GM12878 (cell line): ENCODE data around the gene ING4.

Source experiments
- BCL11A ChIP-seq: IDR thresholded peaks from 2 replicates; pipeline ENCODE4 v1.6.1; 2011; ENCODE audit warnings: low read depth, low read length
- CBX5 ChIP-seq: sonication (generic); IDR thresholded peaks from 2 replicates; pipeline ENCODE4 v1.6.1; 2016; ENCODE audit warnings: low read depth, moderate library complexity, mild to moderate bottlenecking, inconsistent platforms
- CEBPB ChIP-seq, 2 experiments: fragments of 150-350 bp in 1 of 2; IDR thresholded peaks; 2 replicates each; pipeline ENCODE4 v1.6.1; 2012 to 2014; ENCODE audit warnings: low read depth in 2 of 2, low read length in 2 of 2, borderline replicate concordance in 1 of 2, inconsistent platforms in 1 of 2
- JUNB ChIP-seq: IDR thresholded peaks from 2 replicates; pipeline ENCODE4 v1.6.1; 2016; ENCODE audit warnings: antibody characterized with exemption, mild to moderate bottlenecking
- MYC ChIP-seq: IDR thresholded peaks from 2 replicates; pipeline ENCODE4 v1.6.1; 2011; ENCODE audit warnings: mild to moderate bottlenecking, low read length, moderate library complexity, inconsistent platforms; ENCODE audit not compliant: insufficient read depth, insufficient replicate concordance, insufficient read length, severe bottlenecking
- NFYA ChIP-seq: IDR thresholded peaks from 2 replicates; pipeline ENCODE4 v1.6.1; 2011; ENCODE audit warnings: low read depth, mild to moderate bottlenecking, low read length, improper control_type of control experiment, borderline replicate concordance
- POLR2AphosphoS2 ChIP-seq: IDR thresholded peaks from 2 replicates; pipeline ENCODE4 v1.6.1; 2011; ENCODE audit warnings: low read depth, mild to moderate bottlenecking, low read length, improper control_type of control experiment, moderate library complexity
- SMC3 ChIP-seq: IDR thresholded peaks from 2 replicates; pipeline ENCODE4 v1.6.1; 2011; ENCODE audit warnings: low read length, improper control_type of control experiment, borderline replicate concordance
- TBL1XR1 ChIP-seq: IDR thresholded peaks from 2 replicates; pipeline ENCODE4 v1.6.1; 2012; ENCODE audit warnings: low read depth, low read length, improper control_type of control experiment
- TCF7 ChIP-seq: IDR thresholded peaks from 2 replicates; pipeline ENCODE4 v1.6.1; 2014; ENCODE audit warnings: antibody characterized with exemption, borderline replicate concordance
- TF ChIP-seq, protein P1 (sequence below), 3 experiments: IDR thresholded peaks in 2 of 3; conservative IDR thresholded peaks in 1 of 3; 2 replicates each; pipeline ENCODE4 v1.5.1; 2011; ENCODE audit warnings: low read depth in 3 of 3, low read length in 3 of 3, mild to moderate bottlenecking in 3 of 3, control low read depth in 2 of 3, moderate library complexity in 2 of 3, inconsistent platforms in 1 of 3, mixed read lengths in 1 of 3; ENCODE audit not compliant: control insufficient read depth in 2 of 3, insufficient read depth in 1 of 3; ENCODE audit errors: extremely low read depth in 1 of 3
- TF ChIP-seq, protein P2 (sequence below): fragments of 450-650 bp; formaldehyde crosslinking; IDR thresholded peaks from 2 replicates; pipeline ENCODE4 v1.4.0; 2022; ENCODE audit warnings: mild to moderate bottlenecking, moderate library complexity
- TF ChIP-seq, protein P3 (sequence below): fragments of 450-650 bp; IDR thresholded peaks from 2 replicates; pipeline ENCODE4 v1.6.1; 2018; ENCODE audit warnings: mild to moderate bottlenecking, low read depth, moderate library complexity; ENCODE audit not compliant: partially characterized antibody

DNA sequence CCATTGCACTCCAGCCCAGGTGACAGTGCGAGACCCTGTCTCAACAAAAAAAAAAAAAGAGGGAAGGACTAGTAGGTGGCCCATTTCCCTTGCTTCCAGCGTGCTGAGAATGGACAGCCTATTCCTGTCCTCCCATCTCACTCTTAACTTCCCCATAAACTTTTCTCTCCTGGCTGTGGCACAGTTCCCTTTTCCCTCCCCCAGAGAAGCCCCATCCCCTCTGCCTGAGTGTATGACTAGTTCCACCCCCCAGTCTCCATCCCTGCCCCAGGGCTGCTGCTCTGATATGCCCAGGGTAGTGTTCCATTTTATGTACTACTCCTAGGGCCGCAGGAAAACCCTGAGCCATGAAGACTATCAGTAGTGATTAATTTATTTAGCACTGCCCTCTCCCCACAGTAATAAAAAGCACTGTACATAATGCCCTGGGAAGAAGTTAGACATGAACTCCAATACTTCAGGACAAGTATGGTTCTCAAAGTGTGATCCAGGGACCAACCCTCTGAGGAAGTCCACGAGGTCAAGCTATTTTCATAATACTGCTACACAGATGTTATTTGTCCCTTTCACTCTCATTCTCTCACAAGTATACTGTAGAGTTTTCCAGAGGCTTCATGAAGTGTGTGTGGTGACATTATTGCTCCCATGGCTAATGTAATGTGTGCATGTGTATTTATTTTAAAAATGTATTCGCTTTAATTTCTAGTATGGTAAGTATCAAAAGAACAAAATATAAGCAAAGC, 44.3 kb downstream of the ING4 start:
- TF ChIP-seq JUNB (no peak), MYC (no peak), CEBPB (IDR thresholded peaks at IDR 0.05; ENCODE audit: borderline replicate concordance in 1 of 2, low read depth in 2 of 2, low read length in 2 of 2) (no peak), BCL11A (no peak), TCF7 (no peak), SMC3 (no peak), NFYA (no peak), CBX5 (no peak), POLR2AphosphoS2 (no peak), TBL1XR1 (no peak)
- TF ChIP-seq, protein P1, sequence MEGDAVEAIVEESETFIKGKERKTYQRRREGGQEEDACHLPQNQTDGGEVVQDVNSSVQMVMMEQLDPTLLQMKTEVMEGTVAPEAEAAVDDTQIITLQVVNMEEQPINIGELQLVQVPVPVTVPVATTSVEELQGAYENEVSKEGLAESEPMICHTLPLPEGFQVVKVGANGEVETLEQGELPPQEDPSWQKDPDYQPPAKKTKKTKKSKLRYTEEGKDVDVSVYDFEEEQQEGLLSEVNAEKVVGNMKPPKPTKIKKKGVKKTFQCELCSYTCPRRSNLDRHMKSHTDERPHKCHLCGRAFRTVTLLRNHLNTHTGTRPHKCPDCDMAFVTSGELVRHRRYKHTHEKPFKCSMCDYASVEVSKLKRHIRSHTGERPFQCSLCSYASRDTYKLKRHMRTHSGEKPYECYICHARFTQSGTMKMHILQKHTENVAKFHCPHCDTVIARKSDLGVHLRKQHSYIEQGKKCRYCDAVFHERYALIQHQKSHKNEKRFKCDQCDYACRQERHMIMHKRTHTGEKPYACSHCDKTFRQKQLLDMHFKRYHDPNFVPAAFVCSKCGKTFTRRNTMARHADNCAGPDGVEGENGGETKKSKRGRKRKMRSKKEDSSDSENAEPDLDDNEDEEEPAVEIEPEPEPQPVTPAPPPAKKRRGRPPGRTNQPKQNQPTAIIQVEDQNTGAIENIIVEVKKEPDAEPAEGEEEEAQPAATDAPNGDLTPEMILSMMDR (IDR thresholded peaks at IDR 0.05 in 2 of 3, conservative IDR thresholded peaks at IDR 0.05 in 1 of 3; ENCODE audit: control insufficient read depth in 2 of 3, extremely low read depth in 1 of 3, insufficient read depth in 1 of 3, low read depth in 3 of 3, low read length in 3 of 3): no peak
- TF ChIP-seq, protein P2, sequence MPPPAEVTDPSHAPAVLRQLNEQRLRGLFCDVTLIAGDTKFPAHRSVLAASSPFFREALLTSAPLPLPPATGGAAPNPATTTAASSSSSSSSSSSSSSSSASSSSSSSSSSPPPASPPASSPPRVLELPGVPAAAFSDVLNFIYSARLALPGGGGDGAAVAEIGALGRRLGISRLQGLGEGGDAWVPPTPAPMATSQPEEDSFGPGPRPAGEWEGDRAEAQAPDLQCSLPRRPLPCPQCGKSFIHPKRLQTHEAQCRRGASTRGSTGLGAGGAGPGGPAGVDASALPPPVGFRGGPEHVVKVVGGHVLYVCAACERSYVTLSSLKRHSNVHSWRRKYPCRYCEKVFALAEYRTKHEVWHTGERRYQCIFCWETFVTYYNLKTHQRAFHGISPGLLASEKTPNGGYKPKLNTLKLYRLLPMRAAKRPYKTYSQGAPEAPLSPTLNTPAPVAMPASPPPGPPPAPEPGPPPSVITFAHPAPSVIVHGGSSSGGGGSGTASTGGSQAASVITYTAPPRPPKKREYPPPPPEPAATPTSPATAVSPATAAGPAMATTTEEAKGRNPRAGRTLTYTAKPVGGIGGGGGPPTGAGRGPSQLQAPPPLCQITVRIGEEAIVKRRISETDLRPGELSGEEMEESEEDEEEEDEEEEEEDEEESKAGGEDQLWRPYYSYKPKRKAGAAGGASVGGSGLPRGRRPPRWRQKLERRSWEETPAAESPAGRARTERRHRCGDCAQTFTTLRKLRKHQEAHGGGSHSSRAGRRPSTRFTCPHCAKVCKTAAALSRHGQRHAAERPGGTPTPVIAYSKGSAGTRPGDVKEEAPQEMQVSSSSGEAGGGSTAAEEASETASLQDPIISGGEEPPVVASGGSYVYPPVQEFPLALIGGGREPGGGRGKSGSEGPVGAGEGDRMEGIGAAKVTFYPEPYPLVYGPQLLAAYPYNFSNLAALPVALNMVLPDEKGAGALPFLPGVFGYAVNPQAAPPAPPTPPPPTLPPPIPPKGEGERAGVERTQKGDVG (CRISPR knock-in tag): no peak
- TF ChIP-seq, protein P3, sequence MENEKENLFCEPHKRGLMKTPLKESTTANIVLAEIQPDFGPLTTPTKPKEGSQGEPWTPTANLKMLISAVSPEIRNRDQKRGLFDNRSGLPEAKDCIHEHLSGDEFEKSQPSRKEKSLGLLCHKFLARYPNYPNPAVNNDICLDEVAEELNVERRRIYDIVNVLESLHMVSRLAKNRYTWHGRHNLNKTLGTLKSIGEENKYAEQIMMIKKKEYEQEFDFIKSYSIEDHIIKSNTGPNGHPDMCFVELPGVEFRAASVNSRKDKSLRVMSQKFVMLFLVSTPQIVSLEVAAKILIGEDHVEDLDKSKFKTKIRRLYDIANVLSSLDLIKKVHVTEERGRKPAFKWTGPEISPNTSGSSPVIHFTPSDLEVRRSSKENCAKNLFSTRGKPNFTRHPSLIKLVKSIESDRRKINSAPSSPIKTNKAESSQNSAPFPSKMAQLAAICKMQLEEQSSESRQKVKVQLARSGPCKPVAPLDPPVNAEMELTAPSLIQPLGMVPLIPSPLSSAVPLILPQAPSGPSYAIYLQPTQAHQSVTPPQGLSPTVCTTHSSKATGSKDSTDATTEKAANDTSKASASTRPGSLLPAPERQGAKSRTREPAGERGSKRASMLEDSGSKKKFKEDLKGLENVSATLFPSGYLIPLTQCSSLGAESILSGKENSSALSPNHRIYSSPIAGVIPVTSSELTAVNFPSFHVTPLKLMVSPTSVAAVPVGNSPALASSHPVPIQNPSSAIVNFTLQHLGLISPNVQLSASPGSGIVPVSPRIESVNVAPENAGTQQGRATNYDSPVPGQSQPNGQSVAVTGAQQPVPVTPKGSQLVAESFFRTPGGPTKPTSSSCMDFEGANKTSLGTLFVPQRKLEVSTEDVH: no peak
